Uterus (tissue), 2 donors: ENCODE measurements around the gene SMIM20.

Experiments used
- CTCF ChIP-seq, 4 experiments: fragments of 200-600 bp in 2 of 4; fragments of 450-650 bp in 2 of 4; sonication (generic) in 2 of 4; IDR thresholded peaks; one replicate each; pipeline ENCODE4 v1.5.1; 2016 to 2019; ENCODE audit warnings: antibody characterized with exemption in 4 of 4, mild to moderate bottlenecking in 2 of 4, moderate library complexity in 1 of 4
- POLR2A ChIP-seq, 2 donors: fragments of 450-650 bp; IDR thresholded peaks; one replicate each; pipeline ENCODE4 v1.6.1; 2016; ENCODE audit warnings: antibody characterized with exemption in 2 of 2, mild to moderate bottlenecking in 1 of 2, moderate library complexity in 1 of 2

GRCh38 chr4:25966171-25966570 lies 52.2 kb downstream of the SMIM20 start:
- TF ChIP-seq CTCF (IDR thresholded peaks at IDR 0.05) (no peak), POLR2A (IDR thresholded peaks at IDR 0.05) (no peak)
